SIG-M5 (cell line): ENCODE data around the gene DOCK11.

Experiments used
- DNase-seq: peaks from one replicate; lab custom pipeline; 2025; lab: John Stamatoyannopoulos, UW

Gene DOCK11

GRCh38 chrX:118530219-118530911 lies 34.8 kb downstream of the DOCK11 start:
- no peak for DNase-seq

- no peak for DNase-seq
Measured at GRCh38 chrX:118534716-118535493, 39.3 kb downstream of the DOCK11 start.

- DNase-seq, result no peak
Measured at GRCh38 chrX:118536204-118536603, 40.6 kb downstream of the DOCK11 start.

GRCh38 chrX:118536687-118537461 lies 41.3 kb downstream of the DOCK11 start:
- DNase-seq, result no peak

GRCh38 chrX:118538386-118538785 lies 42.8 kb downstream of the DOCK11 start:
- DNase-seq, result no peak

- DNase-seq, result no peak
Measured at GRCh38 chrX:118540342-118540741, 44.7 kb downstream of the DOCK11 start.

- DNase-seq, result no peak
Measured at GRCh38 chrX:118541482-118541881, 45.9 kb downstream of the DOCK11 start.

- no peak for DNase-seq
Measured at GRCh38 chrX:118545510-118545909, 49.9 kb downstream of the DOCK11 start.

- no peak for DNase-seq
Measured at GRCh38 chrX:118548841-118549240, 53.2 kb downstream of the DOCK11 start.

- no peak for DNase-seq
Measured at GRCh38 chrX:118550792-118551191, 55.2 kb downstream of the DOCK11 start.

GRCh38 chrX:118551426-118551825 lies 55.8 kb downstream of the DOCK11 start:
- no peak for DNase-seq

- DNase-seq, result no peak
Measured at GRCh38 chrX:118552121-118552900, 56.7 kb downstream of the DOCK11 start.

- no peak for DNase-seq
Measured at GRCh38 chrX:118553042-118553710, 57.6 kb downstream of the DOCK11 start.

- DNase-seq, result no peak
Measured at GRCh38 chrX:118554511-118554910, 58.9 kb downstream of the DOCK11 start.

- no peak for DNase-seq
Measured at GRCh38 chrX:118558926-118559325, 63.3 kb downstream of the DOCK11 start.

- no peak for DNase-seq
Measured at GRCh38 chrX:118560489-118560888, 64.9 kb downstream of the DOCK11 start.

- no peak for DNase-seq
Measured at GRCh38 chrX:118562582-118563164, 67.1 kb downstream of the DOCK11 start.

GRCh38 chrX:118564498-118564897 lies 68.9 kb downstream of the DOCK11 start:
- no peak for DNase-seq

- no peak for DNase-seq
Measured at GRCh38 chrX:118565853-118566252, 70.2 kb downstream of the DOCK11 start.

- no peak for DNase-seq
Measured at GRCh38 chrX:118566359-118566758, 70.7 kb downstream of the DOCK11 start.

- DNase-seq, result no peak
Measured at GRCh38 chrX:118569676-118570075, 74.1 kb downstream of the DOCK11 start.
